Pons (tissue), 1 donor: ENCODE data around the gene TBL2.
"Not testable (repeated sequence)": the region's sequence is repeated elsewhere in the genome, so short reads cannot be mapped to it uniquely, and the experiment has no call there.

Source experiments
- DNase-seq: peaks from one replicate; pipeline ENCODE4 v3.0.0-alpha.2; 2016; ENCODE audit warnings: low spot score

TBL2 gene, protein sequence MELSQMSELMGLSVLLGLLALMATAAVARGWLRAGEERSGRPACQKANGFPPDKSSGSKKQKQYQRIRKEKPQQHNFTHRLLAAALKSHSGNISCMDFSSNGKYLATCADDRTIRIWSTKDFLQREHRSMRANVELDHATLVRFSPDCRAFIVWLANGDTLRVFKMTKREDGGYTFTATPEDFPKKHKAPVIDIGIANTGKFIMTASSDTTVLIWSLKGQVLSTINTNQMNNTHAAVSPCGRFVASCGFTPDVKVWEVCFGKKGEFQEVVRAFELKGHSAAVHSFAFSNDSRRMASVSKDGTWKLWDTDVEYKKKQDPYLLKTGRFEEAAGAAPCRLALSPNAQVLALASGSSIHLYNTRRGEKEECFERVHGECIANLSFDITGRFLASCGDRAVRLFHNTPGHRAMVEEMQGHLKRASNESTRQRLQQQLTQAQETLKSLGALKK

DNA sequence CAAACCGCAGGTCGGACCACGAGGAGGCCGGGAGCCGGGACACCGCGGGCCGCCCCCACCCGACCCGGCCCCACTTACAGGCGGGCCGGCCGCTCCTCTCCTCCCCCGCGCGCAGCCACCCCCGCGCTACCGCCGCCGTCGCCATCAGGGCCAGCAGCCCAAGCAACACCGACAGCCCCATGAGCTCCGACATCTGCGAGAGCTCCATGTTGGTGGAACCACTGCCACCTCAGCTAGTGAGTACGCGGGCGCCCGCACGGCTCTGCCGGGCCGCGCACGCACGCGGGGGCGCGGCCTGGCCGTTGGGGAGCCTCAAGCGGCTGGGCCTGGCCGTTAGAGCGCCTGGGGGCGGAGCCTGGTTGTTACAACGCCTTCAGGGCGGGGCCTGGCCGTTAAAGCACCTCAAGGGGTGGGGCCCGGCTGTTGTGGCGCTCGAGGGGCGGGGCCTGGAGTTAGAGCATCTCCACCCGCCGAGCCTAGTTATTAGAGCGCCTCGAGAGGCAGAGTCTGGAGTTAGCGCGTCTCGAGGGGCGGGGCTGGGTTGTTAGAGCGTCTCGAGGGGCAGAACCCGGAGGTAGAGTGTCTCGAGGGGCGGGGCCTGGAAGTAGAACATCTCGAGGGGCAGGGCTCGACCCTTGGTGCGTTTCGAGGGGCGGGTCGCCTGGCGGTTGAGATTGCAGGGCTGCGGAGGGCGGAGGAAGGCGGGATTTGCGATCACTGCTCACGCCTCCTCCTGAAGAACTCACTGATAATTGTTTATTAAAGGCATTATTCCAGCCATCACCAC is at the start of gene TBL2:
TSS of gene TBL2 (minus strand) at position 238 of the 787 bp plus-strand sequence. CDS start at position 208, 30 bp downstream.
- DNase-seq = peak; percentile 98

DNA sequence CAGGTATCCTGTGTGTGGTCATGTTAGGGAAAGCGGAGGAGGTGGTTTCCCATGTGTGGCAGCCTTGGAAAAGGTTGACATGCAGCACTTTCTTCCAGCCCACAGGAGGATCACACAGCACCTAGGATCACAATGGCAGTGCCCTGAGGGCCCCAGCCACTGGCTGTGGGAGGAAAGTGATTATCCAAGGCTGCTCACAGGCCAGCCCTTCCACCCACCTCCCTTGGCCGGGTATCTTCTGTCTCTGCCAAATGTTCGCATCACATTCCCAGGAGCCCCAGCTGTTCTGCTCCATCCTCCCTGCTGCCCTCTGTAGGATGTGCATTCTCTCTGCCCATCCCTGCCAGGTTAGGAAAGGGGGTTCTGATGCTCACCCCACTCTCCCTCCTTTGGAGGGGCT is 48.4 kb upstream of the TBL2 start:
- no peak for DNase-seq

DNA sequence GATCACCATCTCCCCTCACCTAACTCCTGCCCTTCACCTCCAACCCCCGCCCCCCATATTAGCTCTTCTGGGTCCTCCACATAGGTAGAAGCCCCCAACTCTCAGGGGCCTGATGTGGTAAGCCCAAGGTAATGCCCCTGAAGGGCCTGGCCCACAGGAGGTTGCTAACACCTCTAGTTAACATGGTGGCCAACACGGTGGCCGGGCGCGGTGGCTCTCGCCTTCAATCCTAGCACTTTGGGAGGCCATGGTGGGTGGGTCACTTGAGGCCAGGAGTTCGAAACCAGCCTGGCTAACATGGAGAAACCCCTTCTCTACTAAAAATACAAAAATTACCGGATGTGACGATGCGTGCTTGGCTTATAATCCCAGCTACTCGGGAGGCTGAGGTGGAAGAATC is 46.9 kb upstream of the TBL2 start:
- DNase-seq = no peak

DNA sequence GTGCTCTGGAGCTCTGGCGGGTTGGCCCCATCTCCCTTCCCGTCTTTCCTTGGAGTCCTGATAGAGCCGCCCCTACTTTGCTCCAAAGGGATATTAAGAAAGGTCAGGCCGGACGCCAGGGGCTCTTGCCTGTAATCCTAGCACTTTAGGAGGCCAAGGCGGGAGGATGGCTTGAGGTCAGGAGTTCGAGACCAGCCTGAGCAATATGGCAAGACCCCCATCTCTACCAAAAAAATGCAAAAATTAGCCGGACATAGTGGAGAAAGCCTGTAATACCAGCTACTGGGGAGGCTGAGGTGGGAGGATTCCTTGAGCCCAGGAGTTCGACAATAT is 46.3 kb upstream of the TBL2 start:
- DNase-seq = no peak

DNA sequence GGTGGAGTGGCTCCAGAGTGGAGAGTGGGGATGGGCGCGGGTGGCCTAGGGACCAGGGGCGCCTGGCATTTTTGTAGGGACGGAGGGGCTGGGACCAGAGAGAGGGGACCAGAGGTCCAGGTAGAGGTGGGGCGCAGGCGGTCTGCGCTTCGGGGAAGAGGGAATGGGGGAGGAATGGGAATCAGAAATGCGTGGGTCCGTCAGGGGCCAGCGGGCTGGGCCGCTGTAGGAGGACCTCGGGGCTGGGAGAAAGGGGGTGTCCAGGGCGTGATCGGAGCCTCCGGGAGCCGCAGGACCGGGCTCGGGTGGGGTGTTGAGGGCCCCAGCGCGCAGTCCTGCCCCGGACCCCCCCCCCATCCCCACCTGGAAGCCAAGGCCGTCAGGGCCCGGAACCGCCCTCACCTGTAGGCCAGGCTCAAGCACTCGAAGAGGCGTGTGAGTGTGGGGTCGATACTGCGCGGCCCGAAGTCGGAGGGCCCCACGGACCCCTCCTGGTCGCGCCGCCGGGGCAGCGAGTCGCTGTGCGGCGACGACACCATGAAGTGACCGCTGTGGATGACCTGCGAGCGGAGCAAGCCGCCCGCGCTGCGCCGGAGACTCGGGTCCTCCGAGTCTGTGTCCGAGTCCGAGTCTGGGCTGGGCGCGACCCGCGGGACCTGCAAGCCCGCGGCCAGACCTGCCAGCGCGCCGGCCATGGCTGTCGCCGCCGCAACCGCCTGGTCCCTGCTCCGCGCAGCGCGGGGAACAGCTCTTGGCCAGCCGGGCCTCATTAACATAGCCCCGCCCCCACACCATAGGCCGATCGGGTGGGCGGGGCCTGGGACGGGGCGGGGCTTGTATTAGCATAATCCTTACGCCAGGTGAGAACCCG is 45.7 kb upstream of the TBL2 start, which contains the start of gene MLXIPL:
TSS of gene MLXIPL (minus strand) at position 725 of the 871 bp plus-strand sequence. CDS start at position 695, 30 bp downstream.
- DNase-seq = peak; percentile 55

DNA sequence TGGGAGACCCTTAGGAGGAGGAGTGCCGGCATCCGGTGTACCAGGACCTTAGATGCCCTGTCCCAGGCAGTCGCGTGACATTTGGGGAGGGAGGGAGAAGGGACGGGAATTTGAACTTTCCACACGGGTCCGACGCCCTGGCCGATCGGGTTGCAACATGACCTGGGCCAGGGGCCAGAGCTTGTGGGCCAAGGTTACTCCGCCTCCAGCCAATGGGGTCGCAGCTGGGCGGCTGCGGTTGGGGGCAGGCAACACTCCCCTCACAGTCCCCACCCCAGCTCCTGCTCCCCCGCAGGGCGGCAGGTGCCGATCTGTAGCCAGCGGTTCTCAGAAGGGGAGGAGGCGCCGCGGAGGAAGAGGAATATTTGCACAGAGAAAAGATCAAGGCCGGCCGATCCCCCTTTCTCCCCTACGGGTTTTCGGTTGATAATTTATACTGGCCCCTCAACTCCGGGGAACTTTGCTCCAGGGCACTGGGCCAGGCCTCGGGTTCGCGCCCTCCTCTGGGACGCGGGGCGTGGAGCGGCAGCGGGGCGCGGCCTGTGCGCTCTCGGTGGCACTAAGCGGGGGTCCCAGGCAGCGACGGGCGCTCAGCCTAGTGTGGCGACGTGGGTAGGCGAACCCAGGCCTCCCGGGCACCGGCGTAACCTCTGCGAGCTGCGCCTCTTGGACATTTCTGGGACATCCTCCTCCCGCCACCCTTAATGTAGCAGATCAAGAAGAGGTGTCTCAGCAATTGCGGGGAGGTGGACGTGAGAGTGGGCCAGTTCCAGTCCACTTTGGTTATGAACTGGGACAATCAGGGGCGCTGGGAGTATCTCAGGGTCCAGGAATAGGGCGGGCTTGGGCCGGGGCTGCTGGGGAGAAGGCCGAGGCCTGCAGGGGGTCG is 44.8 kb upstream of the TBL2 start:
- DNase-seq = no peak

DNA sequence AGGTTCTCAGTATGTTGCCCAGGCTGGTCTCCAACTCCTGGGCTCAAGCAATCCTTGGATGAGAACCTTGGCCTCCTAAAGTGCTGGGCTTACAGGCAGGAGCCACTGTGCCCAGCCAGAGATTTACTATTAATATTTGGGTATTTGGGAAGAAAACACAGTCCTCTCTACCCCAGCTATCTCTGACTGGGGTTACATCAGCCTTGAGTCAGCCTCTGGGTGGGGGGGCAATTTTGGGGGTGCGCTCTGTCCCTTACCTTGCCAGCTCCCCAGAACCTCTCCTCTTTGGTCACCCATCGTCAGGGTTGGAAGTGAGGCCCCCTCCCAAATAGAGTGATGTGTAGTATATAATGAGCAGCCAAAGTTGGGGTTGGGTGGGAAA is 44.1 kb upstream of the TBL2 start:
- no peak for DNase-seq

DNA sequence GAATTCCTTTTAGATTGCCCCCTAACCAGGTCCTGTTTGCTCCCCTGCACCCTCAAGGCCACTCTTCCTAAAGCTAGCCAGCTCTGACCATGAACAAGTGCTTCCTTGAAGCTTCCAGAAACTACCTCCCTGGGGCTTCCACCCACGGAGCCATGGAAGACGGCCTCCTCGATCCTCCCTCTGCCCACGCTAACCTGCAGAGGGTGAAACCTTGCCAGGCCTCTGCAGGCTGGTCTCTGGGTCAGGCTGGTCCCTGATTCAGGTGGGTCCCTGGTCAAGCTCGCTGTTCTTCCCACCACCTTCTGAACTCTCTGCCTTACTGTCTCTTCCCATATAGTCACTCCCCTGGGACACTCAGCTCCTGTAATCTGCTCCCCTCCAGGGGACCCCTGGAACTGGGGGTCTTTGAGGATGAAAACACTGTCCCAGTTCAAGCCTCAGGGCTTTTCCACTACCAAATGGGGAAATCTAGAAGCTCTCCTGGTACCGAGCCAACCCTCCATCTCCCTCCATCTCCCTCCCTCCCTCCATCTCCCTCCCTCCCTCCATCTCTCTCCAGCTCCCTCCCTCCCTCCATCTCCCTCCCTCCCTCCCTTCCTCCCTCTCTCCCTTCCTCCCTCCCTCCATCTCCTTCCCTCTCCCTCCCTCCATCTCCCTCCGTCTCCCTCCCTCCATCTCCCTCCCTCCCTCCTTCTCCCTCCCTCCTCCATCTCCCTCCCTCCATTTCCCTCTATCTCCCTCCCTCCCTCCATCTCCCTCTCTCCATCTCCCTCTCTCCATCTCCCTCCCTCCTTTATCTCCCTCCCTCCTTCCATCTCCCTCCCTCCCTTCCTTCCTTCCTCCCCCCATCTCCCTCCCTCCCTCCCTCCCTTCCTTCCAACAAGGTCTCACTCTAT is 43.0 kb upstream of the TBL2 start:
- no peak for DNase-seq

DNA sequence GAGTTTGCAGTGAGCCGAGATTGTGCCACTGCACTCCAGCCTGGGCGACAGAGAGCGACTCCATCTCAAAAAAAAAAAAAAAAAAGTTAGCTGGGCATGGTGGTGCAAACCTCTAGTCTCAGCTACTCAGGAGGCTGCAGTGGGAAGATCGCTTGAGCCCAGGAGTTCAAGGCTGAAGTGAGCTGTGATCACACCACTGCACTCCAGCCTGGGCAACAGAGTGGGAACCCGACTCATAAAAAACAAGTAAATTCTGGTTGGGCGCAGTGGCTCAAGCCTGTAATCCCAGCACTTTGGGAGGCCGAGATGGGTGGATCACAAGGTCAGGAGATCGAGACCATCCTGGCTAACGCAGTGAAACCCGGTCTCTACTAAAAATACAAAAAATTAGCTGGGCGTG is 41.0 kb upstream of the TBL2 start:
- not testable (repeated sequence) for DNase-seq

DNA sequence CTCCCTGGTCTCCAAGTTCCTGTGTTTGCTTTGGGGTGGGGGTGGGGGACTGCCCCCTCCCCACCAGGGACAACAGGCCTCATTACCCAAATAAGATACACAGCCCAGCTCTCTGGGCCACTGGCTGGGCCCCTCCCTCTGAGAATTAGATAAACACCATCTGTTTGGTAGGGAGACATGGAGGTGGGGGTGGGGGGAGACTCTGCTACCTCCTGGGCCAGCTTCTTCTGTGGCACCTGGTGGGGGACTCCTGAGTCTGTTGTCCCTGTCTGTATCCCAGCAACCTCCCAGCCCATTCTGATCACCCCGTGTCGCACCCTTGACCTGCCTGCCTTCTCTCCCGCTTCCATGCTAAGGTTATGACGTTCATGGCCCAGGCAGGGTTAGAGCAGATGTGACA is 40.2 kb upstream of the TBL2 start:
- no peak for DNase-seq

DNA sequence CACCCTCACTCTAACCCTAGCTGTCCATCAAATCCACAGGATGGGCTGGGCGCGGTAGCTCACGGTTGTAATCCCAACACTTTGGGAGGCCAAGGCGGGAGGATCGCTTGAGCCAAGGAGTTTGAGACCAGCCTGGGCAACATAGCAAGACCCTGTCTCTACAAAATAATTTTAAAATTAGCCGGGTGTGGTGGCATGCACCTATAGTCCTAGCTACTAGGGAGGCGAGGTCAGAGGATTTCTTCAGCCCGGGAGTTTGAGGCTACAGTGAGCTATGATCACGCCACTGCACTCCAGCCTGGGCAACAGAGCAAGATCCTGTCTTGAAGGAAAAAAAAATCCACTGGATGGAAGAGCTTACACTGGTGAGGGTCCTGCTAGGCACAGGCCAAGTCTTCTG is 39.1 kb upstream of the TBL2 start:
- DNase-seq = not testable (repeated sequence)

DNA sequence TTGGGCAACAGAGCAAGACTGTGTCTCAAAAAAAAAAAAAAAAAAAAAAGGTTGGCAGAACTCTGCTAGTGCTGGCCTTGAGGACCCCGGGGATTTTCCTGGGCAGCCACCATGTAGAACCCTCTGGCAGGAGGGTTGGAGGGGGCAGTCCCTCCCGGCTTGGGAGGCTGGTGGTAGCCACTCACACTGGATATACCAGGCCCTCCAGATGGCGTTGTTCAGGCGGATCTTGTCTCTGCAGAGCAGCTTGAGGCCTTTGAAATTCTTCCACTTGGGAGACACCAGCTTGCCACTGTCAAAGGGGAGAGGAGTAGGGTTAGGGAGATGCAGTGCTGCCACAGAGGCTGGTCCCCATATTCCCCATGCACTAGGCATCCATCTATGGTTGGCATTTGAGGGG is 37.5 kb upstream of the TBL2 start:
- DNase-seq = no peak

DNA sequence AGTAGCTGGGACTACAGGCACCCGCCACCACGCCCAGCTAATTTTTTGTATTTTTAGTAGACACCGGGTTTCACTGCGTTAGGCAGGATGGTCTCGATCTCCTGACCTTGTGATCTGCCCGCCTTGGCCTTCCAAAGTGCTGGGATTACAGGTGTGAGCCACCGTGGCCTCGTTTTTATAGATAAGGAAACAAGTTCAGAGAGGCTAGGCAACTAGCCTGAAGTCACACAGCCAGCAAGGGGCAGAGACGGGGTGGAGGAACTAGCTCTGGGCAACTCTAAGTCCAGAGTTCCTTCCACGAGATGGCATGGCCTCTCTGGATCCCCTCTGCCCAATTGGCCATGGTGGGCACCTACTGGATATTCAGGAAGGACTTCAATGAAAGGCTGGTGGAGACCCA is 36.6 kb upstream of the TBL2 start:
- DNase-seq = not testable (repeated sequence)

DNA sequence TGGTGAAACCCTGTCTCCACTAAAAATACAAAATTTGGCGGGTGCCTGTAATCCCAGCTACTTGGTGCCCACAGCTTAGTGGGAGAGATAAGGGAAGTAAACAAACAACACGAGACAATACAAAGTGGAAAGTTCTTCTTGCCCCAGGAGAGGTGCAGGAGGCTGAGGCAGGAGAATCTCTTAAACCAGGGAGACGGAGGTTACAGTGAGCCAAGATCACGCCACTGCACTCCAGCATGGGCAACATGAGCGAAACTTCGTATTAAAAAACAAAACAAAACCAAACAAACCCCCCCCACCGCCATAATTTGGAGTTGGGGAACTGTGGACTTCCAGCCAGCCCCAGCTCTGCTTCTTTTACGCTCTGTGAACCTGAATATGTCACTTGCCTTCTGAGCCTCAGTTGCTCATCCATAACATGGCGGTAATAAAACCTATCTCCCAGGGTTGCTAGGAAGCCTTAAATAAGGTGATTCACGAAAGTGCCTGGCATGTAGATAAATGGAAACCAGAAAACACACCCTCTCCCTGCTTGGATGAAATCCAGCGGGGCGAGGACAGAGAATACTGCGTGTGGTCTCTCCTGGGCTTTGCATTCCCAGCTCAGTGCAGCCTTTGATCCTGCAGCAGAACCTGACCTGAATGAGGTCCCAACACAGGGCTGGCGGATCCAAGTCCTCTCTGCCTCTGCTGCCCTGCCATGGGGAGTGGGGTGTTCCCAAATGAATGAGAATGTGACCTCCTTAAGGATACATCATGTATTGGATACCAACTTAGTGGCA is 35.8 kb upstream of the TBL2 start:
- DNase-seq = no peak

DNA sequence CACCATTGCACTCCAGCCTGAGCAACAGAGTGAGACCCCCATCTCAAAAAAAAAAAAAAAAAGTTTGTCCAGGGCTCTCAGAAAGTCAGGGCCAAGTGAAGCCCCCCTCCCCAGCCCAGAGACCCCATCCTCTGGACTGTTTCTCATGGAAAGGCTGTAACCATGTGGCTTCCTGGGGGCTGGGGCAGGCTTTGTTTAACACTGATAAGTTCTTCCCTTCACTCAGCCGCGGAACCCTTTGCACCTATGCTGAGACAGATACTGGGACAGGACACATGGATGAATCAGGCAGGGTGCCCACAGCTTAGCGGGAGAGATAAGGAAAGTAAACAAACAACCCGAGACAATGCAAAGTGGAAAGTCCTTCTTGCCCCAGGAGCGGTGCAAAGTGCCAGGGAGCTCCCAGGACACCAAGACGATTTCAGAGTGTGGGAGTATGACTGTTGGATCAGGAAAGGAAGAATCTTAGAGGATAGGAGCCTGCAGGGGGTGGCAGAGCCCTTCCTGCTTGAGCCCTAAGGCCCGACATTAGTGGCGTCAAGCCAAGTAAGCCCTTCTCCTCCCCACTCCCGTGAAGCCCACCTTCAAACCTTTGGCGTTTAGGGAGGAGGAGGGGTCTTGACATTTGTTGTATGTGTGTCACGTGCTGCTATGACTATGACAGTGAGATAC is 34.4 kb upstream of the TBL2 start:
- DNase-seq = no peak

DNA sequence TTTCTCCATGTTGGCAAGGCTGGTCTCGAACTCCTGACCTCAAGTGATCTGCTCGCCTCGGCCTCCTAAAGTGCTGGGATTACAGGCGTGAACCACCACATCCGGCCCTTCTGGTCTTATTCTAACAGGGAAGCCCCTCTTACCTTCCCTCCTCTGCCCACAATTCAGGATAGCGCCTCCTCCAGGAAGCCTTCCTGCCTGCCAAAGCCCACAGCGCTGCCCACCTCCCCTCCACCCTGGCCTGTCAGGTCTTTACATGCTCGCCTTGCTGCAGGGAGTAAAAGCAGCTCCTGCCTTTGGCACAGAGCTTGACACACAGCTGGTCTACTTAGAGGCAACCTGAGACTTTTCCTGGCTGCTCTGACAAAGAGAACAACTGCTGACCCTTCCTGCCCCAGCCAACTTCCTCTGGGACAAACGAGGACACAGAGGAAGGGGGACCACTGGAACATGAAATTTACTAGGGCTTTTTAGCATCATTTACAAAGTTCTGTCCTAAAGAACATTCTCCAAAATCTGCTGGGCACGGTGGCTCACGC is 32.7 kb upstream of the TBL2 start:
- DNase-seq = no peak

DNA sequence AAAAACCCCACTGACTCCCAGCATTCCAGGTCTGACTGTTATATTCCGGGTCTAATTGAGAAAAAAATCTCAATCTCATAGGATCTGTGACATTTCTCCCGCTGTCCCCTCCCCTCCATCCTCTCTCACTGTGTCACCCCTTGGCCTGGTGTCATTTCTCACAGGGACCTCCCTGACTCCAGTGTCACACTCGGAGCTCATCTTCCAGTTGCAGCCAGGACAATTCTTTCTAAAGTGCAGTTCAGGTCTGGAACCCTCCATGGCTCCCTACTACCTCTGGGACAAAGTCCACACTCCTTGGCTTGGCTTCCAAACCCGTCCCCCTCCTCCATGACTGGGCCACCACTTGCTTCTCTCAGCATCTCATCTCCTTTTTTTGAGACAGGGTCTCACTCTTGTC is 31.7 kb upstream of the TBL2 start:
- no peak for DNase-seq

DNA sequence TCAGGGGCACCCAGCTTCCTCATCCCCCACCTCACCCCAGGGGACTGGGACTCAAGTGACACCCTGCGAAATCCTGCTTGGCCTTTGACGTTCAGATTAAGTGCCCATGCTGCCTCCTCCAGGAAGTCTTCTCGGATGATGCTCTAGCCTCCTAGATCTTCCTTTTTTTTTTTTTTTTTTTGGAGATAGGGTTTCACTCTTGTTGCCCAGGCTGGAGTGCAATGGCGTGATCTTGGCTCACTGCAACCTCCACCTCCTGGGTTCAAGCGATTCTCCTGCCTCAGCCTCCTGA is 29.3 kb upstream of the TBL2 start:
- not testable (repeated sequence) for DNase-seq
